K562 (cell line): ENCODE data around the gene SMC4. TPM values are rescaled to one million over a fixed set of nuclear protein-coding genes. Genes with fewer than 3 reads are reported as not detected.

Experiments used
- ATAC-seq: fragments of 200-7000 bp; cut with Tn5 transposase; 3 replicates; pipeline ENCODE4 v1.9.1; 2020; ENCODE audit warnings: moderate library complexity
- BruUV-seq: library from RNA; stranded (reverse); fragments of 400-500 nt; replicated peaks from 2 replicates; lab custom pipeline; 2021; lab: Mats Ljungman, UMichigan
- CTCF ChIA-PET: fragments of 300-600 bp; formaldehyde crosslinking; extraction: SDS; loops from one replicate; lab custom pipeline; 2021; ENCODE audit warnings: low intra/inter-chr PET ratio; lab: Yijun Ruan, JAX
- POLR2A ChIA-PET: fragments of 300-600, 350-650 bp; sonication (Branson Sonifier 250); formaldehyde crosslinking; extraction: SDS; loops from one replicate; lab custom pipeline; 2021; ENCODE audit warnings: antibody characterized with exemption, inconsistent platforms; lab: Yijun Ruan, JAX
- DNase-seq, 4 experiments: peaks; one replicate each; pipeline versions ENCODE4 v3.0.0 to v3.0.0-alpha.2; 2011 to 2018; ENCODE audit warnings: low spot score in 3 of 4, mixed read lengths in 3 of 4; ENCODE audit errors: extremely low read depth in 1 of 4
- FAIRE-seq: peaks from 2 replicates; lab custom pipeline; 2011; peaks lifted over from hg19 to GRCh38; lab: Jason Lieb, UNC
- H2AFZ ChIP-seq: 2 replicates; pipeline ENCODE4 v1.6.0; 2011; ENCODE audit warnings: low read depth, low read length, control low read depth, inconsistent platforms
- H3K27ac ChIP-seq: fragments of 200-600 bp; 3 replicates; pipeline ENCODE4 v1.8.0; 2011; ENCODE audit warnings: low read depth, mild to moderate bottlenecking, control low read depth, inconsistent platforms, low read length, moderate library complexity, mixed read lengths; ENCODE audit errors: extremely low read depth
- H3K27me3 ChIP-seq, 2 experiments: fragments of 300-600 bp in 1 of 2; 2 replicates in 1 of 2; 3 replicates in 1 of 2; pipeline versions ENCODE4 v1.6.0 to v1.8.0; 2011; ENCODE audit warnings: inconsistent platforms in 2 of 2, low read length in 2 of 2, mild to moderate bottlenecking in 1 of 2, mixed read lengths in 1 of 2, moderate library complexity in 1 of 2; ENCODE audit not compliant: control insufficient read depth in 2 of 2, insufficient read depth in 2 of 2
- H3K36me3 ChIP-seq: fragments of 300-600 bp; 3 replicates; pipeline ENCODE4 v1.8.0; 2011; ENCODE audit warnings: mild to moderate bottlenecking, low read length, inconsistent platforms; ENCODE audit not compliant: control insufficient read depth, insufficient read depth
- H3K4me1 ChIP-seq, 2 experiments: fragments of 200-600 bp in 1 of 2; replicated peaks in 1 of 2; 2 replicates in 1 of 2; 3 replicates in 1 of 2; pipeline versions ENCODE4 v1.5.1 to v1.8.0; 2011; ENCODE audit warnings: inconsistent platforms in 2 of 2, low read length in 2 of 2, mild to moderate bottlenecking in 1 of 2, mixed read lengths in 1 of 2, moderate library complexity in 1 of 2; ENCODE audit not compliant: control insufficient read depth in 2 of 2, insufficient read depth in 2 of 2
- H3K4me2 ChIP-seq: 2 replicates; pipeline ENCODE4 v1.6.1; 2011; ENCODE audit warnings: low read length, control low read depth, inconsistent platforms, mixed read lengths; ENCODE audit not compliant: insufficient read depth
- H3K4me3 ChIP-seq: fragments of 200-600 bp; sonication (generic), shearing (Covaris generic); 2 replicates; pipeline ENCODE4 v1.5.1; 2016; ENCODE audit warnings: control low read depth, inconsistent platforms
- H3K79me2 ChIP-seq: fragments of 200-600 bp; 3 replicates; pipeline ENCODE4 v1.8.0; 2011; ENCODE audit warnings: low read length, inconsistent platforms; ENCODE audit not compliant: control insufficient read depth, insufficient read depth
- H3K9ac ChIP-seq, 2 experiments: 2 replicates each; pipeline versions ENCODE4 v1.6.0 to v1.6.1; 2011; ENCODE audit warnings: low read depth in 2 of 2, low read length in 2 of 2, control low read depth in 1 of 2, inconsistent platforms in 1 of 2, mild to moderate bottlenecking in 1 of 2, mixed read lengths in 1 of 2; ENCODE audit not compliant: insufficient read depth in 1 of 2
- H3K9me1 ChIP-seq: one replicate; pipeline ENCODE4 v1.6.0; 2011; ENCODE audit warnings: inconsistent platforms, mild to moderate bottlenecking, low read length, moderate library complexity; ENCODE audit not compliant: control insufficient read depth, insufficient read depth
- H3K9me3 ChIP-seq: replicated peaks from 2 replicates; pipeline ENCODE4 v1.5.1; 2011; ENCODE audit warnings: low read depth, low read length, inconsistent platforms; ENCODE audit not compliant: control insufficient read depth, insufficient read depth
- H4K20me1 ChIP-seq: replicated peaks from 2 replicates; pipeline ENCODE4 v1.6.1; 2011; ENCODE audit warnings: low read length, inconsistent platforms, mixed read lengths; ENCODE audit not compliant: control insufficient read depth, insufficient read depth
- CEBPG ChIP-seq, 3 experiments: fragments of 200-800 bp in 1 of 3; sonication (Bioruptor generic) in 1 of 3; sonication (generic) in 1 of 3; formaldehyde crosslinking in 1 of 3; IDR thresholded peaks in 2 of 3; conservative IDR thresholded peaks in 1 of 3; 2 replicates each; pipeline versions ENCODE4 v1.6.1 to v1.8.0; 2016 to 2022; ENCODE audit warnings: missing compliant biosample characterization in 2 of 3, missing genetic modification characterization in 2 of 3, mild to moderate bottlenecking in 1 of 3, missing genetic modification reagents in 1 of 3
- ETV5 ChIP-seq: sonication (generic); formaldehyde crosslinking; IDR thresholded peaks from 2 replicates; pipeline ENCODE4 v1.4.0; 2020; ENCODE audit warnings: low read depth, mild to moderate bottlenecking, missing genetic modification reagents
- HSF4 ChIP-seq: fragments of 250-450 bp; sonication (Bioruptor Pico); IDR thresholded peaks from 2 replicates; pipeline ENCODE4 v2.1.2; 2022; ENCODE audit warnings: mild to moderate bottlenecking, moderate library complexity, borderline replicate concordance
- NFRKB ChIP-seq: fragments of 450-650 bp; IDR thresholded peaks from 2 replicates; pipeline ENCODE4 v1.6.1; 2016; ENCODE audit warnings: low read depth
- RFX7 ChIP-seq: fragments of 250-450 bp; sonication (Bioruptor Pico); IDR thresholded peaks from 2 replicates; pipeline ENCODE4 v1.5.1; 2021; ENCODE audit warnings: mild to moderate bottlenecking
- ZNF121 ChIP-seq: sonication (generic); formaldehyde crosslinking; conservative IDR thresholded peaks from 2 replicates; pipeline ENCODE4 v1.8.0; 2022; ENCODE audit warnings: missing genetic modification reagents
- ZNF282 ChIP-seq: sonication (generic); formaldehyde crosslinking; IDR thresholded peaks from 2 replicates; pipeline ENCODE4 v1.8.1; 2023; ENCODE audit warnings: missing genetic modification reagents
- ZNF583 ChIP-seq: fragments of 250-450 bp; sonication (Bioruptor Pico); IDR thresholded peaks from 2 replicates; pipeline ENCODE4 v1.4.0; 2020
- ZNF668 ChIP-seq: fragments of 250-450 bp; sonication (Bioruptor Pico); IDR thresholded peaks from 2 replicates; pipeline ENCODE4 v1.8.0; 2022; ENCODE audit warnings: mild to moderate bottlenecking, inconsistent platforms
- WGBS: fragments of 100-300 bp; shearing (Covaris generic); methylation state at CpG from one replicate; pipeline ENCODE4 v1.1.6; 2016; ENCODE audit warnings: low coverage, mixed read lengths; ENCODE audit not compliant: insufficient coverage; ENCODE audit errors: missing lambda C conversion rate; 5-methylcytosine and 5-hydroxymethylcytosine counted together
- in situ Hi-C: fragments of 300-500 bp; cut with MboI; formaldehyde crosslinking; loops from 4 replicates; pipeline ENCODE4 v1.15.0; 2018; ENCODE audit warnings: inconsistent platforms, mixed read lengths
- intact Hi-C: fragments of 100-400 bp; cut with micrococcal nuclease; formaldehyde crosslinking; loops from 2 replicates; pipeline ENCODE4 v1.14.2; 2022
- polyA plus RNA-seq, 8 experiments: library from polyadenylated mRNA; depleted of rRNA in 4 of 8; stranded (reverse) in 5 of 8; unstranded in 3 of 8; fragments of >200 nt; fragmentation: Nextera tagmentation in 2 of 8; fragmentation: Illumina TruSeq in 1 of 8; extraction: Ambion mirVana in 2 of 8; extraction: Trizol in 1 of 8; gene quantifications; 2 replicates each; pipeline versions ENCODE4 v1.2.1 to v1.2.3, GENCODE V29; 2011 to 2014; ENCODE audit warnings: inconsistent platforms in 1 of 8, missing spikeins in 1 of 8
- total RNA-seq, 7 experiments: library from RNA; depleted of rRNA in 6 of 7; stranded (reverse); fragments of >200 nt in 6 of 7; fragmentation: Illumina TruSeq in 2 of 7; extraction: Trizol in 2 of 7; gene quantifications; 2 replicates each; pipeline versions ENCODE4 v1.2.1 to v1.2.3, GENCODE V29; 2011 to 2021; ENCODE audit warnings: low replicate concordance in 1 of 7
- TF ChIP-seq, protein P1 (sequence below): fragments of 250-450 bp; sonication (Bioruptor Pico); IDR thresholded peaks from 2 replicates; pipeline ENCODE4 v1.8.0; 2021; ENCODE audit warnings: moderate library complexity, mild to moderate bottlenecking, inconsistent platforms
- TF ChIP-seq, protein P2 (sequence below): fragments of 200-600 bp; sonication (generic); IDR thresholded peaks from one replicate; pipeline ENCODE4 v1.6.1; 2012; ENCODE audit warnings: mild to moderate bottlenecking, low read depth, low read length, inconsistent platforms
- TF ChIP-seq, protein P3 (sequence below): fragments of 250-450 bp; sonication (Bioruptor Pico); IDR thresholded peaks from 2 replicates; pipeline ENCODE4 v1.6.1; 2021; ENCODE audit warnings: mild to moderate bottlenecking

The SMC4 gene
- total and polyA plus RNA-seq, 9 of the 15 experiments (the other 6 are each of a cell fraction or from before 2014, with no cell fraction given) = 87.9 to 347 (median 176) TPM

DNA sequence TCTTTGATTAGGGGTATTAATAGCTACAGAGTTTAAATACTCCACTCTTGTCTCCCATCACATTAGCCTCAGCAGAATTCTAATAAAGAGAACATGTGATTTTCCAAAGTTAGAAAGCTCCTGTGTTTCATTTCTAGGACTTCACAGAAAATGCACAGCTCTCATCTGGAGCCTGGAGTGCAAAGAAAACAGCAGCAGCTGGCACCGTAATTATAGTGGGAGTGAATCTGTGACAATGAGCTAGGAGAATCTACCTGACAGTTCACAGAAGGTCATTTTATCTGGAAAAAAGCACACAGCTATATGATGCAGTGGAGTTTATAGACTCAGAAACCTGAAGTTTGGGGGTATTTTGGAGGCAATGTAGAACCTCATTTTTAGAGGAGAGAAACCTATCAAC is 55.5 kb downstream of the SMC4 start:
- Histone ChIP-seq H3K36me3 (no peaks in the 10 kb centered on the region), H3K9me3 (no peaks in the 10 kb centered on the region), H4K20me1 (no peaks in the 10 kb centered on the region), H3K27me3 (no peaks in the 10 kb centered on the region), H3K9me1 (no peaks in the 10 kb centered on the region), H3K79me2 (peaks cover 10% of the 10 kb centered on the region), H3K4me2 (no peak overlapping the region), H2AFZ (no peak overlapping the region), H3K27ac (no peak overlapping the region), H3K4me3 (no peak overlapping the region), H3K4me1 (peaks cover 22 to 31% of the 10 kb centered on the region in 2 experiments), H3K9ac (no peak overlapping the region)
- ATAC-seq (no peak), DNase-seq (no peak), FAIRE-seq (no peak)
- BruUV-seq = no TSS peak
- intact Hi-C loops = no loop called here
- ChIA-PET CTCF (no interaction called here), POLR2A (interaction anchor here (0.6 to 1.8 kb wide), 2 partner anchors 19 to 292 kb away, joined by 3 to 5 read pairs; no protein-coding TSS in a partner anchor)
- WGBS = 31% methylated on average over 1 of the region's 1 CpG
- in situ Hi-C loops = loop anchor here (25.0 kb wide), 1 partner anchor 568 kb away; no protein-coding TSS in a partner anchor
- TF ChIP-seq NFRKB (no peak), ZNF121 (CRISPR knock-in tag) (no peak), ZNF282 (CRISPR knock-in tag) (no peak), RFX7 (CRISPR knock-in tag) (no peak), ZNF583 (no peak), CEBPG (CRISPR knock-in tag; IDR thresholded peaks at IDR 0.05) (no peak), CEBPG (tag; conservative IDR thresholded peaks at IDR 0.05 in 1 of 2, IDR thresholded peaks at IDR 0.05 in 1 of 2) (no peak), ZNF668 (CRISPR knock-in tag) (no peak), ETV5 (CRISPR knock-in tag) (no peak), HSF4 (no peak)
- TF ChIP-seq, protein P1, sequence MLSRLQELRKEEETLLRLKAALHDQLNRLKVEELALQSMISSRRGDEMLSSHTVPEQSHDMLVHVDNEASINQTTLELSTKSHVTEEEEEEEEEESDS (CRISPR knock-in tag) = no peak
- TF ChIP-seq, protein P2, sequence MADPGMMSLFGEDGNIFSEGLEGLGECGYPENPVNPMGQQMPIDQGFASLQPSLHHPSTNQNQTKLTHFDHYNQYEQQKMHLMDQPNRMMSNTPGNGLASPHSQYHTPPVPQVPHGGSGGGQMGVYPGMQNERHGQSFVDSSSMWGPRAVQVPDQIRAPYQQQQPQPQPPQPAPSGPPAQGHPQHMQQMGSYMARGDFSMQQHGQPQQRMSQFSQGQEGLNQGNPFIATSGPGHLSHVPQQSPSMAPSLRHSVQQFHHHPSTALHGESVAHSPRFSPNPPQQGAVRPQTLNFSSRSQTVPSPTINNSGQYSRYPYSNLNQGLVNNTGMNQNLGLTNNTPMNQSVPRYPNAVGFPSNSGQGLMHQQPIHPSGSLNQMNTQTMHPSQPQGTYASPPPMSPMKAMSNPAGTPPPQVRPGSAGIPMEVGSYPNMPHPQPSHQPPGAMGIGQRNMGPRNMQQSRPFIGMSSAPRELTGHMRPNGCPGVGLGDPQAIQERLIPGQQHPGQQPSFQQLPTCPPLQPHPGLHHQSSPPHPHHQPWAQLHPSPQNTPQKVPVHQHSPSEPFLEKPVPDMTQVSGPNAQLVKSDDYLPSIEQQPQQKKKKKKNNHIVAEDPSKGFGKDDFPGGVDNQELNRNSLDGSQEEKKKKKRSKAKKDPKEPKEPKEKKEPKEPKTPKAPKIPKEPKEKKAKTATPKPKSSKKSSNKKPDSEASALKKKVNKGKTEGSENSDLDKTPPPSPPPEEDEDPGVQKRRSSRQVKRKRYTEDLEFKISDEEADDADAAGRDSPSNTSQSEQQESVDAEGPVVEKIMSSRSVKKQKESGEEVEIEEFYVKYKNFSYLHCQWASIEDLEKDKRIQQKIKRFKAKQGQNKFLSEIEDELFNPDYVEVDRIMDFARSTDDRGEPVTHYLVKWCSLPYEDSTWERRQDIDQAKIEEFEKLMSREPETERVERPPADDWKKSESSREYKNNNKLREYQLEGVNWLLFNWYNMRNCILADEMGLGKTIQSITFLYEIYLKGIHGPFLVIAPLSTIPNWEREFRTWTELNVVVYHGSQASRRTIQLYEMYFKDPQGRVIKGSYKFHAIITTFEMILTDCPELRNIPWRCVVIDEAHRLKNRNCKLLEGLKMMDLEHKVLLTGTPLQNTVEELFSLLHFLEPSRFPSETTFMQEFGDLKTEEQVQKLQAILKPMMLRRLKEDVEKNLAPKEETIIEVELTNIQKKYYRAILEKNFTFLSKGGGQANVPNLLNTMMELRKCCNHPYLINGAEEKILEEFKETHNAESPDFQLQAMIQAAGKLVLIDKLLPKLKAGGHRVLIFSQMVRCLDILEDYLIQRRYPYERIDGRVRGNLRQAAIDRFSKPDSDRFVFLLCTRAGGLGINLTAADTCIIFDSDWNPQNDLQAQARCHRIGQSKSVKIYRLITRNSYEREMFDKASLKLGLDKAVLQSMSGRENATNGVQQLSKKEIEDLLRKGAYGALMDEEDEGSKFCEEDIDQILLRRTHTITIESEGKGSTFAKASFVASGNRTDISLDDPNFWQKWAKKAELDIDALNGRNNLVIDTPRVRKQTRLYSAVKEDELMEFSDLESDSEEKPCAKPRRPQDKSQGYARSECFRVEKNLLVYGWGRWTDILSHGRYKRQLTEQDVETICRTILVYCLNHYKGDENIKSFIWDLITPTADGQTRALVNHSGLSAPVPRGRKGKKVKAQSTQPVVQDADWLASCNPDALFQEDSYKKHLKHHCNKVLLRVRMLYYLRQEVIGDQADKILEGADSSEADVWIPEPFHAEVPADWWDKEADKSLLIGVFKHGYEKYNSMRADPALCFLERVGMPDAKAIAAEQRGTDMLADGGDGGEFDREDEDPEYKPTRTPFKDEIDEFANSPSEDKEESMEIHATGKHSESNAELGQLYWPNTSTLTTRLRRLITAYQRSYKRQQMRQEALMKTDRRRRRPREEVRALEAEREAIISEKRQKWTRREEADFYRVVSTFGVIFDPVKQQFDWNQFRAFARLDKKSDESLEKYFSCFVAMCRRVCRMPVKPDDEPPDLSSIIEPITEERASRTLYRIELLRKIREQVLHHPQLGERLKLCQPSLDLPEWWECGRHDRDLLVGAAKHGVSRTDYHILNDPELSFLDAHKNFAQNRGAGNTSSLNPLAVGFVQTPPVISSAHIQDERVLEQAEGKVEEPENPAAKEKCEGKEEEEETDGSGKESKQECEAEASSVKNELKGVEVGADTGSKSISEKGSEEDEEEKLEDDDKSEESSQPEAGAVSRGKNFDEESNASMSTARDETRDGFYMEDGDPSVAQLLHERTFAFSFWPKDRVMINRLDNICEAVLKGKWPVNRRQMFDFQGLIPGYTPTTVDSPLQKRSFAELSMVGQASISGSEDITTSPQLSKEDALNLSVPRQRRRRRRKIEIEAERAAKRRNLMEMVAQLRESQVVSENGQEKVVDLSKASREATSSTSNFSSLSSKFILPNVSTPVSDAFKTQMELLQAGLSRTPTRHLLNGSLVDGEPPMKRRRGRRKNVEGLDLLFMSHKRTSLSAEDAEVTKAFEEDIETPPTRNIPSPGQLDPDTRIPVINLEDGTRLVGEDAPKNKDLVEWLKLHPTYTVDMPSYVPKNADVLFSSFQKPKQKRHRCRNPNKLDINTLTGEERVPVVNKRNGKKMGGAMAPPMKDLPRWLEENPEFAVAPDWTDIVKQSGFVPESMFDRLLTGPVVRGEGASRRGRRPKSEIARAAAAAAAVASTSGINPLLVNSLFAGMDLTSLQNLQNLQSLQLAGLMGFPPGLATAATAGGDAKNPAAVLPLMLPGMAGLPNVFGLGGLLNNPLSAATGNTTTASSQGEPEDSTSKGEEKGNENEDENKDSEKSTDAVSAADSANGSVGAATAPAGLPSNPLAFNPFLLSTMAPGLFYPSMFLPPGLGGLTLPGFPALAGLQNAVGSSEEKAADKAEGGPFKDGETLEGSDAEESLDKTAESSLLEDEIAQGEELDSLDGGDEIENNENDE = no peak
- TF ChIP-seq, protein P3, sequence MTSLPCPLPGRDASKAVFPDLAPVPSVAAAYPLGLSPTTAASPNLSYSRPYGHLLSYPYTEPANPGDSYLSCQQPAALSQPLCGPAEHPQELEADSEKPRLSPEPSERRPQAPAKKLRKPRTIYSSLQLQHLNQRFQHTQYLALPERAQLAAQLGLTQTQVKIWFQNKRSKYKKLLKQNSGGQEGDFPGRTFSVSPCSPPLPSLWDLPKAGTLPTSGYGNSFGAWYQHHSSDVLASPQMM = no peak
